Heart left ventricle (tissue), 16 donors: ENCODE measurements around the gene CNOT1. TPM values are rescaled to one million over a fixed set of nuclear protein-coding genes. Genes with fewer than 3 reads are reported as not detected.

ENCODE experiments used
- ATAC-seq, 4 donors: fragments of 200-7000 bp; cut with Tn5 transposase; one replicate each; pipeline ENCODE4 v1.9.1; 2020 to 2022; ENCODE audit warnings: moderate library complexity in 4 of 4, mild to moderate bottlenecking in 3 of 4, moderate number of reproducible peaks in 1 of 4
- DNase-seq, 5 donors: peaks; one replicate each; pipeline ENCODE4 v3.0.0-alpha.2; 2020
- H3K27ac ChIP-seq, 12 donors: fragments of 200-600 bp; sonication (generic) in 4 of 12; one replicate each; pipeline versions ENCODE4 v1.5.0 to v1.8.0; 2016 to 2022; ENCODE audit warnings: mild to moderate bottlenecking in 2 of 12
- H3K27me3 ChIP-seq, 9 donors: fragments of 200-600 bp; sonication (generic) in 2 of 9; one replicate each; pipeline versions ENCODE4 v1.5.1 to v1.8.0; 2016 to 2022; ENCODE audit warnings: mild to moderate bottlenecking in 3 of 9
- H3K36me3 ChIP-seq, 9 donors: fragments of 200-600 bp; sonication (generic) in 2 of 9; one replicate each; pipeline versions ENCODE4 v1.5.0 to v1.8.0; 2018 to 2022; ENCODE audit warnings: mild to moderate bottlenecking in 2 of 9
- H3K4me1 ChIP-seq, 12 donors: fragments of 200-600 bp; sonication (generic) in 4 of 12; one replicate each; pipeline versions ENCODE4 v1.5.0 to v1.8.0; 2016 to 2022; ENCODE audit warnings: mild to moderate bottlenecking in 3 of 12
- H3K4me3 ChIP-seq, 12 donors: fragments of 200-600 bp; sonication (generic) in 4 of 12; one replicate each; pipeline versions ENCODE4 v1.5.0 to v1.8.0; 2017 to 2022; ENCODE audit warnings: mild to moderate bottlenecking in 9 of 12, moderate library complexity in 4 of 12
- H3K9me3 ChIP-seq, 12 donors: fragments of 200-600 bp; sonication (generic) in 4 of 12; one replicate each; pipeline versions ENCODE4 v1.5.0 to v1.8.0; 2016 to 2022; ENCODE audit warnings: mild to moderate bottlenecking in 1 of 12
- POLR2A ChIP-seq, 2 donors: fragments of 450-650 bp; IDR thresholded peaks; one replicate each; pipeline ENCODE4 v1.6.1; 2017; ENCODE audit warnings: antibody characterized with exemption in 2 of 2, mild to moderate bottlenecking in 2 of 2, moderate library complexity in 2 of 2
- WGBS, 4 donors: extraction: QIAGEN DNeasy Blood & Tissue Kit in 2 of 4; methylation state at CpG; one replicate each; pipeline versions ENCODE4 v1.1.5 to v1.1.7; 2013 to 2018; 5-methylcytosine and 5-hydroxymethylcytosine counted together
- intact Hi-C, 10 donors: fragments of 100-400 bp; cut with DNase I; formaldehyde crosslinking; loops; one replicate each; pipeline versions ENCODE4 v1.11.1 to v1.14.2; 2022
- polyA plus RNA-seq, 2 donors: library from polyadenylated mRNA; stranded (reverse); fragments of 200-250 nt; gene quantifications; one replicate each; pipeline ENCODE4 v1.2.3, GENCODE V29; 2013
- total RNA-seq, 9 donors: library from RNA; depleted of rRNA in 2 of 9; stranded (reverse); fragments of >200 nt in 2 of 9; fragmentation: NEBNext Ultra II Directional in 3 of 9; extraction: Animal tissue kit (Norgen Biotek cat#: 25700) in 3 of 9; gene quantifications; one replicate each; pipeline versions ENCODE4 v1.1.0 to v1.2.4, GENCODE V29; 2016 to 2023
- TF ChIP-seq, protein P1 (sequence below), 12 donors: fragments of 200-600 bp; sonication (generic) in 4 of 12; IDR thresholded peaks; one replicate each; pipeline versions ENCODE4 v1.5.0 to v1.8.0; 2018 to 2022; ENCODE audit warnings: antibody characterized with exemption in 12 of 12, mild to moderate bottlenecking in 5 of 12
- donor health status: ischemic (EF 13 %, LVEDD 7.1; RV severe dilation, severe dysfunction).
- donor health status: healthy with polysubstance abuse.
- donor health status: DM: no; HTN: yes; CAD: no.
- donor health status: DM: no; HTN: no; CAD: no.
- donor health status: ischemic (EF 25% LVEDD 6.9; RV normal size, moderate dysfunction).
- donor health status: ischemic (EF 25% LVEDD 5.7; RV mildly dilated, moderate dysfunction).
- donor health status: healthy.
- donor health status: DM: yes; HTN: yes; CAD: no.
- donor health status: ischemic (EF 35%, LVEDD 5.7; RV mildly dilated, moderate dysfunction).
- donor health status: nonischemic (EF 11% LVEDD 7.7; RV severe dilation, severe dysfunction).
- donor health status: DM: yes; HTN: yes; CAD: no.
- donor health status: PGD.
- donor health status: ischemic (EF 29% LVEDD 5.4; RV normal size, mild dysfunction).
- donor health status: nonischemic (EF 23%, LVEDD 6.1; RV moderate dilation, normal function).

The CNOT1 gene
- total and polyA plus RNA-seq, 11 donors: 21.2 to 110 (median 81.1) TPM

- peak; percentile 1 to 29 (median 10) for ATAC-seq
- Histone ChIP-seq H3K9me3 (no peaks in the 10 kb centered on the region), H3K27ac (peak overlapping the region in 1 of 12 donors; percentile 22), H3K4me3 (no peak overlapping the region), H3K27me3 (no peaks in the 10 kb centered on the region), H3K36me3 (peaks cover 0 to 57% (median 22%) of the 10 kb centered on the region in 9 donors), H3K4me1 (peaks cover 0 to 35% (median 15%) of the 10 kb centered on the region in 12 donors)
- intact Hi-C loops: loop anchor here in 7 of 10 donors (5.0 to 10.0 kb wide), 7 partner anchors 113 to 245 kb away; partner anchors contain the start of gene CNOT1 (in 3 of the 7)
- peak; percentile 66 to 88 (median 73) for DNase-seq
- TF ChIP-seq, protein P1, sequence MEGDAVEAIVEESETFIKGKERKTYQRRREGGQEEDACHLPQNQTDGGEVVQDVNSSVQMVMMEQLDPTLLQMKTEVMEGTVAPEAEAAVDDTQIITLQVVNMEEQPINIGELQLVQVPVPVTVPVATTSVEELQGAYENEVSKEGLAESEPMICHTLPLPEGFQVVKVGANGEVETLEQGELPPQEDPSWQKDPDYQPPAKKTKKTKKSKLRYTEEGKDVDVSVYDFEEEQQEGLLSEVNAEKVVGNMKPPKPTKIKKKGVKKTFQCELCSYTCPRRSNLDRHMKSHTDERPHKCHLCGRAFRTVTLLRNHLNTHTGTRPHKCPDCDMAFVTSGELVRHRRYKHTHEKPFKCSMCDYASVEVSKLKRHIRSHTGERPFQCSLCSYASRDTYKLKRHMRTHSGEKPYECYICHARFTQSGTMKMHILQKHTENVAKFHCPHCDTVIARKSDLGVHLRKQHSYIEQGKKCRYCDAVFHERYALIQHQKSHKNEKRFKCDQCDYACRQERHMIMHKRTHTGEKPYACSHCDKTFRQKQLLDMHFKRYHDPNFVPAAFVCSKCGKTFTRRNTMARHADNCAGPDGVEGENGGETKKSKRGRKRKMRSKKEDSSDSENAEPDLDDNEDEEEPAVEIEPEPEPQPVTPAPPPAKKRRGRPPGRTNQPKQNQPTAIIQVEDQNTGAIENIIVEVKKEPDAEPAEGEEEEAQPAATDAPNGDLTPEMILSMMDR (IDR thresholded peaks at IDR 0.05): peak; percentile 54 to 84 (median 72)
- no peak for TF ChIP-seq POLR2A (IDR thresholded peaks at IDR 0.05)
- 63 to 85% (median 66%) methylated on average over 7 to 17 of the region's 17 CpGs for WGBS, 4 donors
Measured at GRCh38 chr16:58511933-58512815, 117.5 kb downstream of the CNOT1 start.

DNA sequence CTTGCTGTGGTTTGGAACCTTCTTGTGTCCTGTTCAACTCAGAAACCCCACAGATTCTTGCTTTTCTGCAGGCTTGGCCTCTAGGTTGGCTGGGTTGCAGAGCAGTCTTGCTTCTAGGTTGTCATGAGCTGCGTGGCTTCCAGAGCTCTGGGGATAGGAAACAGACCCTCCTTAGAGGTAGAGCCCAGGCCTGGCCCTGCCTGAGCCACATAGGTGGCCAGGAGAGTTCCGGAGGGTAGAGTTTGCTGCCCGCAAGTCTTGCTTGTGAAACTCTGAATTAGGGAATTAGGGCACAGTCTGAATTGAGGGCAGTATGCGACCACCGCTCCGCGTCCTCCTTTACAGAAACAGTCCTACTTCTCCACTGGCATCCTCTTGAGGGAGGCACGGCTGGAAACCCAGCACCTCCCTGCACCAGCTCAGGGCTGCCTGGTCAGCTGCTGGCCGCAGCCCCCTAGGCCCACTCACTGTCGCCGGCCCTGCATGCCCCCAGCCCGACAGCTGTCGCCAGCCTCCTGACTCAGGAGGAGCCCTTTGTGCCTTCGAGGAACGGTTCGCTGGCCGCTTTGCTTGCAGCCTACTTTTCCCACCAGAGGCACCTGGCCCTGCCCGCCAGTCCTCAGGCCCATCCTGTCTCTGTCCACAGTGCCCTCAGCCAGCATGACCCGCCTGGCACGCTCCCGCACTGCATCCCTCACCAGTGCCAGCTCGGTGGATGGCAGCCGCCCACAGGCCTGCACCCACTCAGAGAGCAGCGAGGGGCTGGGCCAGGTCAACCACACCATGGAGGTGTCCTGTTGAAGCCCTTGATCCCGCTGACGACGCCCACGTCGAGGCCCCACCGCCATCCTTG is 118.6 kb downstream of the CNOT1 start:
- intact Hi-C loops: loop anchor here in 7 of 10 donors (5.0 to 10.0 kb wide), 7 partner anchors 114 to 246 kb away; partner anchors contain the start of gene CNOT1 (in 3 of the 7)

DNA sequence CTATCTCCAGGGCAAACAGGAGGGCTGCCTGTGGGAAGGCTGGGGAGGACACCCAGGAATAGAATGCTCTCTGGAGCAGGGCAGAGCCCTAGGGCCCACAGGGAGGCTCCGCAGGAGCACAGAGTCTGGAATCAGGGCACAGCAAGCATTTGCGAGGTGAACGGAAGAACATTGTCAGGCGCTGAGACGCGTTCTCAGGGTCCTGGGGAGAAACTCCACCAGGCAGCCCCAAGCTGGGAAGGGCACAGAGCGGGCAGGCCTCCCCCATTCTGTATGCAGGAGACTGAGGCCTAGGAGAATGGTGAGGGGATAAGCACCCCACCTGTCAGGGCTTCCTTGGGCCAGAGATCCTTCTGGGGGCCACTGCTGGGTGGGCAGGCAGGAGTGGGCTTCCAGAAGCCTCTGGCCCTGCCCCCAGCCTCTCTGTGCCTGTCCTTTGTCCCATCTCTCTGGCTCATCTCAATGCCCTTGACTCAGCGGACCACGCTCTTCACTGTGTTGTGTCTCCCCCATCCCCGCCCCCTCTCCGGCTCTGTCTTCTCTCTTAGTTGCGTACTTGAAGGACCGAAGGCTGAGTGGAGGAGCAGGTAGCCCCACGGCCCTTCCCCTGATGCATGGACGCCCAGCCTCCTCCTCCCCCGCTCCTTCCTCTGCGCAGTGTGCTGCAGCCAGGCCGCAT is 119.4 kb downstream of the CNOT1 start:
- no peak for TF ChIP-seq POLR2A (IDR thresholded peaks at IDR 0.05)
- TF ChIP-seq, protein P1 (IDR thresholded peaks at IDR 0.05): no peak
- intact Hi-C loops: loop anchor here in 7 of 10 donors (5.0 to 10.0 kb wide), 7 partner anchors 115 to 247 kb away; partner anchors contain the start of gene CNOT1 (in 3 of the 7)
- WGBS, 4 donors: 89 to 93% (median 91%) methylated on average over 18 of the region's 18 CpGs
- DNase-seq (no peak), ATAC-seq (no peak)
- H3K27me3 ChIP-seq: no peaks in the 10 kb centered on the region
- H3K36me3 ChIP-seq: peaks cover 0 to 65% (median 25%) of the 10 kb centered on the region in 9 donors
- no peak overlapping the region for H3K4me3 ChIP-seq
- peak overlapping the region in 1 of 12 donors; percentile 19 for H3K27ac ChIP-seq
- no peaks in the 10 kb centered on the region for H3K9me3 ChIP-seq
- H3K4me1 ChIP-seq: peaks cover 0 to 23% (median 9%) of the 10 kb centered on the region in 12 donors

More for the DNA sequence above, 118.6 kb downstream of the CNOT1 start:
- H3K4me3 ChIP-seq: no peak overlapping the region
- 83 to 88% (median 84%) methylated on average over 25 to 30 of the region's 30 CpGs for WGBS, 4 donors
- ATAC-seq (peak in 1 of 4 donors; percentile 19), DNase-seq (peak in 1 of 5 donors; percentile 13)
- no peaks in the 10 kb centered on the region for H3K27me3 ChIP-seq
- H3K27ac ChIP-seq: peak overlapping the region in 2 of 12 donors; percentile 13 to 22
- peaks cover 0 to 59% (median 25%) of the 10 kb centered on the region in 9 donors for H3K36me3 ChIP-seq
- H3K9me3 ChIP-seq: no peaks in the 10 kb centered on the region
- TF ChIP-seq, protein P1 (IDR thresholded peaks at IDR 0.05): no peak
- no peak for TF ChIP-seq POLR2A (IDR thresholded peaks at IDR 0.05)
- H3K4me1 ChIP-seq: peaks cover 0 to 28% (median 9%) of the 10 kb centered on the region in 12 donors
